Ovary (tissue), 3 donors: ENCODE measurements around the gene LRTM2.

ENCODE experiments used
- EP300 ChIP-seq: sonication (generic); formaldehyde crosslinking; IDR thresholded peaks from one replicate; pipeline ENCODE4 v1.6.1; 2017; ENCODE audit warnings: antibody characterized with exemption
- POLR2A ChIP-seq: fragments of 450-650 bp; IDR thresholded peaks from one replicate; pipeline ENCODE4 v1.6.1; 2017; ENCODE audit warnings: antibody characterized with exemption, mild to moderate bottlenecking, moderate library complexity
- TF ChIP-seq, protein P1 (sequence below), 3 donors: fragments of 450-650 bp in 2 of 3; fragments of 200-600 bp in 1 of 3; IDR thresholded peaks; one replicate each; pipeline versions ENCODE4 v1.5.1 to v1.8.0; 2016 to 2022; ENCODE audit warnings: antibody characterized with exemption in 3 of 3, mild to moderate bottlenecking in 1 of 3
- donor health status: DM: no; HTN: no; CAD: no.

DNA sequence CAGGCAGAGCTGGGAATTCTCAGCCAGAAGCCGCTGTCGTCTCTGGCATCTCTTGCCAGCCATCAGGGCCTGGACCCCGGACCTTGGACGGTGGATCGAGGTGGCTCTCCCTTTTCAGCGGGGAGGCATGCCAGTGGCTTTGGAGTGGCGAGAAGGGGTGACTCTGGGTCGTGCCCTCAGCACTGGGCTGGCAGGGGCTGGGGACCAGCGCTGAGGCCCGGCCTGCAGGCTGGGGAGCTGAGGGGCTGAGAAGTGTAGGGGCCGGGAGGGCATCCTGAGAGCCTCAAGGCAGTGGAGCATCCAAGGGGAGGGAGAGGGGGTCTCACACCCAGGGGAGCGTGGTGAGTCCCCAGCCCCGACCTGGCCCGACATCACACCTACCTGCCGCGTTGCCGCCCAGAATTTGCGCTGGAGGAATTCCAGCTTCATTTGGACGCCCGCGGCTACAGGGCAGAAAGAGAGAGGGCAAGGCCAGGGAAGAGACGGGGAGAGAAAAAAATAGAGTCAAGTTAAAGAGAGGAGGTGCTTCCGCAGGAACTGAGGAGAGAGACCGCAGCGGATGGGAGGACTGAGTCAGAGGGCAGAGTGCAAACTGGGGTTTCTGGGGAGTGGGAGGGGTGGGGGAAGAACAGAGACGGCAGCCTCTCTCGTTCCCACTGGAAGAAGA is 9.0 kb upstream of the LRTM2 start:
- no peak for TF ChIP-seq EP300
- TF ChIP-seq, protein P1, sequence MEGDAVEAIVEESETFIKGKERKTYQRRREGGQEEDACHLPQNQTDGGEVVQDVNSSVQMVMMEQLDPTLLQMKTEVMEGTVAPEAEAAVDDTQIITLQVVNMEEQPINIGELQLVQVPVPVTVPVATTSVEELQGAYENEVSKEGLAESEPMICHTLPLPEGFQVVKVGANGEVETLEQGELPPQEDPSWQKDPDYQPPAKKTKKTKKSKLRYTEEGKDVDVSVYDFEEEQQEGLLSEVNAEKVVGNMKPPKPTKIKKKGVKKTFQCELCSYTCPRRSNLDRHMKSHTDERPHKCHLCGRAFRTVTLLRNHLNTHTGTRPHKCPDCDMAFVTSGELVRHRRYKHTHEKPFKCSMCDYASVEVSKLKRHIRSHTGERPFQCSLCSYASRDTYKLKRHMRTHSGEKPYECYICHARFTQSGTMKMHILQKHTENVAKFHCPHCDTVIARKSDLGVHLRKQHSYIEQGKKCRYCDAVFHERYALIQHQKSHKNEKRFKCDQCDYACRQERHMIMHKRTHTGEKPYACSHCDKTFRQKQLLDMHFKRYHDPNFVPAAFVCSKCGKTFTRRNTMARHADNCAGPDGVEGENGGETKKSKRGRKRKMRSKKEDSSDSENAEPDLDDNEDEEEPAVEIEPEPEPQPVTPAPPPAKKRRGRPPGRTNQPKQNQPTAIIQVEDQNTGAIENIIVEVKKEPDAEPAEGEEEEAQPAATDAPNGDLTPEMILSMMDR (IDR thresholded peaks at IDR 0.05) = no peak
- TF ChIP-seq POLR2A = no peak
